ENCODE measurements around the gene QRICH1. TPM values are rescaled to one million over a fixed set of nuclear protein-coding genes. Genes with fewer than 3 reads are reported as not detected.

Gene QRICH1
- total RNA-seq, 4 donors from 2014 or later = 69.0 to 140 (median 104) TPM

- Histone ChIP-seq H3K27me3 (no peaks in the 10 kb centered on the region), H3K36me3 (no peaks in the 10 kb centered on the region), H3K4me1 (peaks cover 0 to 15% of the 10 kb centered on the region in 2 donors), H3K9me3 (no peaks in the 10 kb centered on the region), H3K4me3 (no peak overlapping the region), H3K27ac (no peak overlapping the region)
- no peak for TF ChIP-seq CTCF (IDR thresholded peaks at IDR 0.05)
- no peak for TF ChIP-seq POLR2A (IDR thresholded peaks at IDR 0.05)
- intact Hi-C loops (cut with DNase I; ENCODE audit: low total_unique reads) = no loop called here
- DNase-seq = no peak
These were observed 100.0 kb downstream of the QRICH1 start for GRCh38 chr3:48993834-48994233.

GRCh38 chr3:48991851-48992545, 101.9 kb downstream of the QRICH1 start:
- no peak for DNase-seq
- H3K27ac ChIP-seq = peak overlapping the region in 1 of 2 donors; percentile 8
- H3K27me3 ChIP-seq = no peaks in the 10 kb centered on the region
- peaks cover 0 to 9% of the 10 kb centered on the region in 2 donors for H3K4me1 ChIP-seq
- intact Hi-C loops (cut with DNase I; ENCODE audit: low total_unique reads) = no loop called here
- H3K36me3 ChIP-seq = no peaks in the 10 kb centered on the region
- TF ChIP-seq POLR2A (IDR thresholded peaks at IDR 0.05) = no peak
- no peak for TF ChIP-seq CTCF (IDR thresholded peaks at IDR 0.05)
- H3K4me3 ChIP-seq = no peak overlapping the region
- no peaks in the 10 kb centered on the region for H3K9me3 ChIP-seq

- no peaks in the 10 kb centered on the region for H3K9me3 ChIP-seq
- no peaks in the 10 kb centered on the region for H3K27me3 ChIP-seq
- H3K4me3 ChIP-seq = peak overlapping the region; percentile 56 to 70
- no peak for TF ChIP-seq CTCF (IDR thresholded peaks at IDR 0.05)
- no peak for TF ChIP-seq POLR2A (IDR thresholded peaks at IDR 0.05)
- no peaks in the 10 kb centered on the region for H3K36me3 ChIP-seq
- peak overlapping the region; percentile 93 to 94 for H3K27ac ChIP-seq
- no peak for DNase-seq
- H3K4me1 ChIP-seq = peaks cover 0 to 9% of the 10 kb centered on the region in 2 donors
- intact Hi-C loops (cut with DNase I; ENCODE audit: low total_unique reads) = no loop called here
These were observed 103.0 kb downstream of the QRICH1 start for GRCh38 chr3:48990636-48991469.

- Histone ChIP-seq H3K36me3 (no peaks in the 10 kb centered on the region), H3K4me3 (peak within 1 kb of the TSS; percentile 56 to 70), H3K9me3 (no peaks in the 10 kb centered on the region), H3K4me1 (peaks cover 0 to 9% of the 10 kb centered on the region in 2 donors), H3K27me3 (no peaks in the 10 kb centered on the region), H3K27ac (peak within 1 kb of the TSS; percentile 93 to 94)
- peak; percentile 94 for DNase-seq
- intact Hi-C loops (cut with DNase I; ENCODE audit: low total_unique reads) = loop anchor here (10.0 kb wide), 1 partner anchor 455 kb away; no protein-coding TSS in a partner anchor
- peak; percentile 34 to 59 (median 40) for TF ChIP-seq CTCF (IDR thresholded peaks at IDR 0.05)
- peak; percentile 41 to 76 for TF ChIP-seq POLR2A (IDR thresholded peaks at IDR 0.05)
These were observed 103.9 kb downstream of the QRICH1 start, which contains the start of gene P4HTM for GRCh38 chr3:48989796-48990635. P4HTM (plus strand) TSS chr3:48990241; CDS start chr3:48990257, 16 bp downstream.

All from uterus (tissue), 4 donors.